Subcutaneous abdominal adipose tissue (tissue), 5 donors: Measurements from ENCODE around the gene FANCG.

Source experiments
- H3K27ac ChIP-seq: one replicate; pipeline ENCODE4 v1.7.0; 2013; ENCODE audit warnings: low read depth, mild to moderate bottlenecking, inconsistent platforms, low read length, moderate library complexity
- H3K27me3 ChIP-seq, 5 donors: one replicate each; pipeline ENCODE4 v1.7.0; 2013; ENCODE audit warnings: low read length in 5 of 5, inconsistent platforms in 1 of 5; ENCODE audit not compliant: control insufficient read depth in 5 of 5, insufficient read depth in 4 of 5
- H3K36me3 ChIP-seq, 5 donors: one replicate each; pipeline ENCODE4 v1.7.0; 2013; ENCODE audit warnings: low read length in 5 of 5; ENCODE audit not compliant: control insufficient read depth in 5 of 5, insufficient read depth in 5 of 5
- H3K4me1 ChIP-seq, 5 donors: one replicate each; pipeline ENCODE4 v1.7.0; 2013; ENCODE audit warnings: low read length in 5 of 5, mild to moderate bottlenecking in 3 of 5, moderate library complexity in 1 of 5; ENCODE audit not compliant: control insufficient read depth in 5 of 5, insufficient read depth in 5 of 5
- H3K4me3 ChIP-seq, 5 donors: one replicate each; pipeline ENCODE4 v1.7.0; 2013; ENCODE audit warnings: low read length in 5 of 5, low read depth in 1 of 5
- H3K9ac ChIP-seq, 5 donors: one replicate each; pipeline ENCODE4 v1.7.0; 2013; ENCODE audit warnings: low read length in 5 of 5, mild to moderate bottlenecking in 4 of 5, moderate library complexity in 3 of 5
- H3K9me3 ChIP-seq, 5 donors: one replicate each; pipeline ENCODE4 v1.7.0; 2013; ENCODE audit warnings: low read length in 5 of 5; ENCODE audit not compliant: control insufficient read depth in 5 of 5
- donor health status: healthy.
- donor health status: healthy.
- donor health status: healthy.
- donor health status: healthy.
- donor health status: healthy.

The FANCG gene

GRCh38 chr9:35048511-35048910 is 31.2 kb downstream of the FANCG start:
- Histone ChIP-seq H3K36me3 (peaks cover 10 to 71% (median 48%) of the 10 kb centered on the region in 5 donors), H3K4me1 (no peaks in the 10 kb centered on the region), H3K27me3 (no peaks in the 10 kb centered on the region), H3K9ac (no peak overlapping the region), H3K9me3 (no peaks in the 10 kb centered on the region), H3K27ac (no peak overlapping the region), H3K4me3 (no peak overlapping the region)

GRCh38 chr9:35044071-35044470 is 35.7 kb downstream of the FANCG start:
- Histone ChIP-seq H3K9ac (no peak overlapping the region), H3K27me3 (no peaks in the 10 kb centered on the region), H3K9me3 (no peaks in the 10 kb centered on the region), H3K4me1 (peaks cover 0 to 7% (median 4%) of the 10 kb centered on the region in 5 donors), H3K36me3 (peaks cover 3 to 58% (median 39%) of the 10 kb centered on the region in 5 donors), H3K4me3 (no peak overlapping the region), H3K27ac (no peak overlapping the region)

GRCh38 chr9:35042891-35043545 is 36.7 kb downstream of the FANCG start:
- no peak overlapping the region for H3K9ac ChIP-seq
- peaks cover 0 to 7% (median 4%) of the 10 kb centered on the region in 5 donors for H3K4me1 ChIP-seq
- peaks cover 0 to 50% (median 35%) of the 10 kb centered on the region in 5 donors for H3K36me3 ChIP-seq
- no peaks in the 10 kb centered on the region for H3K27me3 ChIP-seq
- H3K9me3 ChIP-seq, result no peaks in the 10 kb centered on the region
- H3K4me3 ChIP-seq, result no peak overlapping the region
- H3K27ac ChIP-seq, result no peak overlapping the region

GRCh38 chr9:35042081-35042604 is 37.6 kb downstream of the FANCG start:
- H3K27me3 ChIP-seq, result no peaks in the 10 kb centered on the region
- H3K9me3 ChIP-seq, result no peaks in the 10 kb centered on the region
- peaks cover 0 to 7% (median 4%) of the 10 kb centered on the region in 5 donors for H3K4me1 ChIP-seq
- H3K9ac ChIP-seq, result no peak overlapping the region
- H3K4me3 ChIP-seq, result no peak overlapping the region
- peaks cover 0 to 44% (median 33%) of the 10 kb centered on the region in 5 donors for H3K36me3 ChIP-seq
- H3K27ac ChIP-seq, result no peak overlapping the region

GRCh38 chr9:35035851-35036701 is 43.7 kb downstream of the FANCG start:
- Histone ChIP-seq H3K36me3 (peaks cover 5 to 24% (median 11%) of the 10 kb centered on the region in 5 donors), H3K27me3 (no peaks in the 10 kb centered on the region), H3K9ac (peak overlapping the region in 2 of 5 donors; percentile 51 to 58), H3K9me3 (no peaks in the 10 kb centered on the region), H3K4me1 (peaks cover 0 to 12% (median 10%) of the 10 kb centered on the region in 5 donors), H3K27ac (no peak overlapping the region), H3K4me3 (peak overlapping the region in 4 of 5 donors; percentile 30 to 53 (median 42))

GRCh38 chr9:35033101-35033500 is 46.6 kb downstream of the FANCG start:
- H3K4me3 ChIP-seq, result no peak overlapping the region
- H3K9me3 ChIP-seq, result no peaks in the 10 kb centered on the region
- H3K27ac ChIP-seq, result no peak overlapping the region
- peaks cover 0 to 12% (median 10%) of the 10 kb centered on the region in 5 donors for H3K4me1 ChIP-seq
- H3K36me3 ChIP-seq, result peaks cover 4 to 26% (median 11%) of the 10 kb centered on the region in 5 donors
- H3K27me3 ChIP-seq, result no peaks in the 10 kb centered on the region
- H3K9ac ChIP-seq, result no peak overlapping the region

- Histone ChIP-seq H3K27me3 (no peaks in the 10 kb centered on the region), H3K36me3 (peaks cover 0 to 23% (median 7%) of the 10 kb centered on the region in 5 donors), H3K4me3 (no peak overlapping the region), H3K27ac (no peak overlapping the region), H3K9me3 (no peaks in the 10 kb centered on the region), H3K4me1 (no peaks in the 10 kb centered on the region), H3K9ac (no peak overlapping the region)
Observed at GRCh38 chr9:35029852-35030251, 49.9 kb downstream of the FANCG start.

- peaks cover 0 to 26% (median 7%) of the 10 kb centered on the region in 5 donors for H3K36me3 ChIP-seq
- no peak overlapping the region for H3K9ac ChIP-seq
- no peaks in the 10 kb centered on the region for H3K27me3 ChIP-seq
- H3K9me3 ChIP-seq, result no peaks in the 10 kb centered on the region
- H3K4me1 ChIP-seq, result no peaks in the 10 kb centered on the region
- no peak overlapping the region for H3K27ac ChIP-seq
- H3K4me3 ChIP-seq, result no peak overlapping the region
Observed at GRCh38 chr9:35029241-35029640, 50.5 kb downstream of the FANCG start.

- H3K27me3 ChIP-seq, result no peaks in the 10 kb centered on the region
- H3K9me3 ChIP-seq, result no peaks in the 10 kb centered on the region
- peaks cover 3 to 28% (median 7%) of the 10 kb centered on the region in 5 donors for H3K36me3 ChIP-seq
- H3K9ac ChIP-seq, result no peak overlapping the region
- no peaks in the 10 kb centered on the region for H3K4me1 ChIP-seq
- H3K27ac ChIP-seq, result no peak overlapping the region
- H3K4me3 ChIP-seq, result no peak overlapping the region
Observed at GRCh38 chr9:35028341-35028740, 51.4 kb downstream of the FANCG start.

GRCh38 chr9:35027860-35028259 is 51.9 kb downstream of the FANCG start:
- Histone ChIP-seq H3K9ac (no peak overlapping the region), H3K27me3 (no peaks in the 10 kb centered on the region), H3K27ac (no peak overlapping the region), H3K36me3 (peaks cover 2 to 24% (median 7%) of the 10 kb centered on the region in 5 donors), H3K9me3 (no peaks in the 10 kb centered on the region), H3K4me1 (no peaks in the 10 kb centered on the region), H3K4me3 (no peak overlapping the region)
